GM13976 (cell line): ENCODE data around the gene SLC25A48.

Experiments used
- DNase-seq: peaks from one replicate; pipeline ENCODE4 v3.0.0; 2012; ENCODE audit warnings: low spot score
- CTCF ChIP-seq: IDR thresholded peaks from 2 replicates; pipeline ENCODE4 v1.5.1; 2012; ENCODE audit warnings: borderline replicate concordance, mild to moderate bottlenecking; ENCODE audit not compliant: insufficient read depth; ENCODE audit errors: extremely low read depth, missing control alignments, control extremely low read depth
- in situ Hi-C: fragments of 300-500 bp; cut with MboI; formaldehyde crosslinking; loops from one replicate; pipeline ENCODE4 v1.12.0; 2022; ENCODE audit warnings: low sequenced_read_pairs, mixed read lengths, inconsistent platforms; ENCODE audit not compliant: unreplicated experiment

Gene SLC25A48

GRCh38 chr5:135869276-135869675 is 34.8 kb downstream of the SLC25A48 start:
- no peak for TF ChIP-seq CTCF
- no peak for DNase-seq
- in situ Hi-C loops, result no loop called here

- DNase-seq, result no peak
- in situ Hi-C loops, result no loop called here
- no peak for TF ChIP-seq CTCF
These were observed 35.5 kb downstream of the SLC25A48 start for GRCh38 chr5:135869935-135870334.

GRCh38 chr5:135871268-135871915 is 36.9 kb downstream of the SLC25A48 start:
- in situ Hi-C loops, result no loop called here
- no peak for TF ChIP-seq CTCF
- no peak for DNase-seq

GRCh38 chr5:135873831-135874230 is 39.4 kb downstream of the SLC25A48 start:
- no peak for DNase-seq
- in situ Hi-C loops, result no loop called here
- TF ChIP-seq CTCF, result no peak

- in situ Hi-C loops, result no loop called here
- DNase-seq, result no peak
- TF ChIP-seq CTCF, result no peak
These were observed 40.0 kb downstream of the SLC25A48 start for GRCh38 chr5:135874461-135874860.

GRCh38 chr5:135875567-135875966 is 41.1 kb downstream of the SLC25A48 start:
- DNase-seq, result no peak
- in situ Hi-C loops, result no loop called here

More at GRCh38 chr5:135875567-135875966, 41.1 kb downstream of the SLC25A48 start:
- TF ChIP-seq CTCF, result no peak
